Stomach (tissue), 9 donors: Measurements from ENCODE around the gene NSUN2. TPM values are rescaled to one million over a fixed set of nuclear protein-coding genes. Genes with fewer than 3 reads are reported as not detected.

ENCODE experiments used
- DNase-seq, 2 donors: peaks; one replicate each; pipeline versions ENCODE4 v3.0.0 to v3.0.0-alpha.2; 2013 to 2019
- H3K27ac ChIP-seq, 5 donors: fragments of 200-600 bp in 4 of 5; sonication (generic) in 4 of 5; one replicate each; pipeline ENCODE4 v1.5.1; 2013 to 2019; ENCODE audit warnings: mild to moderate bottlenecking in 1 of 5, moderate library complexity in 1 of 5
- H3K27me3 ChIP-seq, 3 donors: fragments of 200-600 bp; sonication (generic); one replicate each; pipeline ENCODE4 v1.5.1; 2017 to 2019; ENCODE audit warnings: mixed run types in 1 of 3
- H3K36me3 ChIP-seq, 4 donors: fragments of 200-600 bp; sonication (generic); 1 replicate in 3 of 4; 2 replicates in 1 of 4; pipeline ENCODE4 v1.5.1; 2016 to 2019
- H3K4me1 ChIP-seq, 4 donors: fragments of 200-600 bp; sonication (generic); one replicate each; pipeline ENCODE4 v1.5.1; 2016 to 2019
- H3K4me3 ChIP-seq, 4 donors: fragments of 200-600 bp; sonication (generic) in 3 of 4; one replicate each; pipeline ENCODE4 v1.5.1; 2016 to 2019; ENCODE audit warnings: mild to moderate bottlenecking in 1 of 4
- H3K9me3 ChIP-seq, 4 donors: fragments of 200-600 bp; sonication (generic); one replicate each; pipeline ENCODE4 v1.5.1; 2016 to 2019
- CTCF ChIP-seq, 7 experiments: fragments of 450-650 bp in 4 of 7; fragments of 200-600 bp in 3 of 7; sonication (generic) in 3 of 7; IDR thresholded peaks; one replicate each; pipeline ENCODE4 v1.5.1; 2016 to 2019; ENCODE audit warnings: antibody characterized with exemption in 7 of 7, control low read depth in 2 of 7, mild to moderate bottlenecking in 1 of 7
- EP300 ChIP-seq: sonication (generic); formaldehyde crosslinking; IDR thresholded peaks from one replicate; pipeline ENCODE4 v1.6.1; 2017; ENCODE audit warnings: antibody characterized with exemption
- POLR2A ChIP-seq, 4 donors: fragments of 450-650 bp; IDR thresholded peaks; one replicate each; pipeline ENCODE4 v1.6.1; 2016; ENCODE audit warnings: antibody characterized with exemption in 4 of 4, control low read depth in 2 of 4, mild to moderate bottlenecking in 1 of 4, moderate library complexity in 1 of 4
- POLR2AphosphoS5 ChIP-seq, 3 donors: sonication (generic); formaldehyde crosslinking; IDR thresholded peaks; one replicate each; pipeline ENCODE4 v1.6.1; 2016; ENCODE audit warnings: antibody characterized with exemption in 3 of 3
- WGBS, 5 donors: extraction: QIAGEN DNeasy Blood & Tissue Kit in 3 of 5; methylation state at CpG; one replicate each; pipeline versions ENCODE4 v1.1.5 to v1.1.7; 2013 to 2018; 5-methylcytosine and 5-hydroxymethylcytosine counted together
- intact Hi-C: fragments of 100-400 bp; cut with DNase I; formaldehyde crosslinking; loops from one replicate; pipeline ENCODE4 v1.15.1; 2023; ENCODE audit warnings: low total_unique reads
- polyA plus RNA-seq, 3 donors: library from polyadenylated mRNA; stranded (reverse); fragments of 200-250 nt; gene quantifications; one replicate each; pipeline ENCODE4 v1.2.3, GENCODE V29; 2013
- total RNA-seq, 5 donors: library from RNA; depleted of rRNA; stranded (reverse); fragments of >200 nt; gene quantifications; one replicate each; pipeline versions ENCODE4 v1.1.0 to v1.2.3, GENCODE V29; 2014 to 2016
- donor health status: healthy with polysubstance abuse.
- donor health status: Bipolar disorder and iron deficiency.
- donor health status: healthy.

NSUN2 gene
- total and polyA plus RNA-seq, 8 donors: 23.1 to 249 (median 40.3) TPM

- peaks cover 88 to 100% (median 99%) of the 10 kb centered on the region in 4 donors for H3K36me3 ChIP-seq
- no peaks in the 10 kb centered on the region for H3K27me3 ChIP-seq
- H3K9me3 ChIP-seq: no peaks in the 10 kb centered on the region
- no peak for DNase-seq
- intact Hi-C loops: no loop called here
- TF ChIP-seq CTCF (IDR thresholded peaks at IDR 0.05): no peak
- no peak for TF ChIP-seq POLR2A (IDR thresholded peaks at IDR 0.05)
- TF ChIP-seq EP300: no peak
- TF ChIP-seq POLR2AphosphoS5 (IDR thresholded peaks at IDR 0.05): no peak
- H3K4me3 ChIP-seq: no peak overlapping the region
- no peak overlapping the region for H3K27ac ChIP-seq
- H3K4me1 ChIP-seq: no peaks in the 10 kb centered on the region
- 79 to 88% (median 85%) methylated on average over 20 of the region's 20 CpGs for WGBS, 5 donors
Measured at GRCh38 chr5:6611334-6612256, 21.2 kb downstream of the NSUN2 start.

GRCh38 chr5:6608016-6608415 is 24.8 kb downstream of the NSUN2 start:
- intact Hi-C loops: no loop called here
- DNase-seq: no peak
- peaks cover 93 to 100% (median 100%) of the 10 kb centered on the region in 4 donors for H3K36me3 ChIP-seq
- no peaks in the 10 kb centered on the region for H3K9me3 ChIP-seq
- H3K27me3 ChIP-seq: no peaks in the 10 kb centered on the region
- H3K27ac ChIP-seq: no peak overlapping the region
- WGBS, 5 donors: 90 to 97% (median 94%) methylated on average over 3 of the region's 3 CpGs
- H3K4me1 ChIP-seq: no peaks in the 10 kb centered on the region
- no peak overlapping the region for H3K4me3 ChIP-seq
- no peak for TF ChIP-seq CTCF (IDR thresholded peaks at IDR 0.05)
- TF ChIP-seq EP300: no peak
- TF ChIP-seq POLR2A (IDR thresholded peaks at IDR 0.05): no peak
- TF ChIP-seq POLR2AphosphoS5 (IDR thresholded peaks at IDR 0.05): no peak

GRCh38 chr5:6607559-6607936 is 25.3 kb downstream of the NSUN2 start:
- Histone ChIP-seq H3K4me3 (no peak overlapping the region), H3K9me3 (no peaks in the 10 kb centered on the region), H3K27me3 (no peaks in the 10 kb centered on the region), H3K4me1 (no peaks in the 10 kb centered on the region), H3K27ac (no peak overlapping the region), H3K36me3 (peaks cover 93 to 100% (median 100%) of the 10 kb centered on the region in 4 donors)
- intact Hi-C loops: no loop called here
- DNase-seq: no peak
- 92 to 96% (median 94%) methylated on average over 5 of the region's 5 CpGs for WGBS, 5 donors
- TF ChIP-seq POLR2A (IDR thresholded peaks at IDR 0.05): no peak
- no peak for TF ChIP-seq EP300
- no peak for TF ChIP-seq CTCF (IDR thresholded peaks at IDR 0.05)
- TF ChIP-seq POLR2AphosphoS5 (IDR thresholded peaks at IDR 0.05): no peak

GRCh38 chr5:6606884-6607558 is 25.8 kb downstream of the NSUN2 start:
- H3K9me3 ChIP-seq: no peaks in the 10 kb centered on the region
- TF ChIP-seq CTCF (IDR thresholded peaks at IDR 0.05): no peak
- no peak for TF ChIP-seq POLR2AphosphoS5 (IDR thresholded peaks at IDR 0.05)
- no peak for TF ChIP-seq EP300
- no peak for TF ChIP-seq POLR2A (IDR thresholded peaks at IDR 0.05)
- no peak for DNase-seq
- H3K4me3 ChIP-seq: no peak overlapping the region
- H3K4me1 ChIP-seq: no peaks in the 10 kb centered on the region
- H3K27me3 ChIP-seq: no peaks in the 10 kb centered on the region
- H3K36me3 ChIP-seq: peaks cover 93 to 100% (median 100%) of the 10 kb centered on the region in 4 donors
- intact Hi-C loops: no loop called here
- no peak overlapping the region for H3K27ac ChIP-seq
- 86 to 97% (median 95%) methylated on average over 9 of the region's 9 CpGs for WGBS, 5 donors
